Spleen (tissue), 7 donors: ENCODE data around the gene TTF2.

Experiments
- CTCF ChIP-seq, 11 experiments: fragments of 200-600 bp in 7 of 11; fragments of 450-650 bp in 4 of 11; sonication (generic) in 4 of 11; IDR thresholded peaks in 8 of 11; conservative IDR thresholded peaks in 3 of 11; 1 replicate in 7 of 11; 2 replicates in 4 of 11; pipeline versions ENCODE4 v1.4.0 to v1.8.0; 2016 to 2021; ENCODE audit warnings: antibody characterized with exemption in 11 of 11, inconsistent platforms in 4 of 11, mild to moderate bottlenecking in 1 of 11
- POLR2A ChIP-seq, 3 donors: fragments of 450-650 bp; IDR thresholded peaks; one replicate each; pipeline ENCODE4 v1.5.1; 2017; ENCODE audit warnings: antibody characterized with exemption in 3 of 3, mild to moderate bottlenecking in 1 of 3
- donor health status: DM: no; HTN: no; CAD: no; lungs with moderate emphysema.
- donor health status: DM: no; HTN: no; CAD: no.
- donor health status: DM: no; HTN: no; CAD: no.

GRCh38 chr1:117135329-117135728 is 75.2 kb downstream of the TTF2 start:
- TF ChIP-seq CTCF (IDR thresholded peaks at IDR 0.05 in 8 of 11, conservative IDR thresholded peaks at IDR 0.05 in 3 of 11) (no peak), POLR2A (IDR thresholded peaks at IDR 0.05) (no peak)
